Stimulated activated CD4-positive, alpha-beta T cell treated with anti-CD3 and anti-CD28 coated beads, Interleukin-15, amount 100 ng/mL, for 24 hours (primary cell): ENCODE results near the gene AUH.
A peak's percentile ranks its signal among the peaks of the same experiment; 100 is the strongest.

Experiments
- DNase-seq: peaks from one replicate; pipeline ENCODE4 v3.0.0-alpha.2; 2020

AUH gene

DNA sequence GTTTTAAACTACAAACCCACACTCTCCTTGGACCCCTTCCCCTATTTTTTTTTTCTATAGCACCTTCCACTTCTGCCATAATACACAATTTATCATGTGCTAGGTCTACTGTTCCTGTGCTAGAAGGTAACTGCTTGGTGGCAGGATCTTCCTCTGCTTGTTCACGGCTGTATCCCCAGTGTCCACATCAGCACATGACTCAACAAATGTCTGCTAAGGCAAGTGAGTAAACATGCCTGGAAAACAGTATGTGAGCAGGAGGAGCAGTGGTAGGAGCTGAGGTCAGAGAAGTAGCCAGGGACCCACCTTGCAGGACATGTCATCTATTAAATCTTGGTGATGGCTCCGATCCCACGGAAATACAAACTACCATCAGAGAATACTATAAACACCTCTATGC is 79.4 kb downstream of the AUH start:
- DNase-seq = no peak

DNA sequence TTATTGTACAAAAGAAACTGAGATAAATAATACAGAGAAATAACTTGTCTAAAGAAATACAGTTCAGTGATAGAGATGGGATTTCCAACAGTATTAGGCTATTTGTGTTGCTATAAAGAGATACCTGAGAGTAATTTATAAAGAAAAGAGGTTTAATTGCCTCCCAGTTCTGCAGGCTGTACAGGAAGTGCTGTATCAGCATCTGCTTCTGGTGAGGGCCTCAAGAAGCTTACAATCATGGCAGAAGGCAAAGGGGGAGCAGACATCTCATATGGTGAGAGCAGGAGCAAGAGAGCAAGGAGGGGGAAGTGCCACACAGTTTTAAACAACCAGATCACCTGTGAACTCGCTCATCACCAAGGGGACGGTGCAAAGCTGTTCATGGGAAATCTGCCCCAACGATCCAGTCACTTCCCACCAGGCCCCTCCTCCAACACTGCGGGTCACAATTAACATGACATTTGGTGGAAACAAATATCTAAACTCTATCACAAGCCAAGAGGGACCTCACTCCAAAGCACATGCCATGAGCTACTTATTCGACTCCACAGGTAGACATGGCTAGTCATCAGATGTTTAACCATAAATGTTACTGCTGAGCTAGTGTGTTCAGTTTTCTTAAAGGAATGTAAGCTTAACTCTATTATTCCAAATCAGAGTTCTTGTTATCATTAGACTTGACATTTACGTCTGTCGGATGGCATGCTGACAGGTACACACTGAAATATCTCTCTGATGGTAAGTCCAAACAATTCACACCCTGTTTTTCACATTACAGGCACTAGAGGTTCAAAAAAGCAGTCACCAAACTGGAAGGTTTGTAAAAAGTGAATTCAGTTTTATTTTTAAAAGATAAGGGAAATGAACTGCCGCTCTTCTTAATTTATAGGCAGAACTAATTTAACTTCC is 82.2 kb downstream of the AUH start:
- DNase-seq = no peak

DNA sequence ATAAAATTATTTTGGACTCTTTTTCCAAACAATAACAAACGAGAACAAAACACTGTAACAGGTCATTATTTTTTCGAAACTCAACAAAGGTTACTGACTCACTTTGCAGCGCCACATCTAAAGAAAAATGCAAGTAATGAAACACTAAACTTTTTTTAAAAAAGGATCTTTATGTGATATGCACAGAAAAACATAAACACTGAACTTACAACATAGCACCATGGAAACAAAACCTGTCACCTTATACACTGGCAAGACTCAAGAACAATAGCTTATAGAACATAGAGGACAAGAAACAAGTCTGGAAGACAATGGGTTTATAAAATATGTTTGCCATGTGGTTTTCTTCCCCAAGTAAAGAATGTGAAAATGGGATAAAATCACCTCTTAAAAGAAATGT is 85.2 kb downstream of the AUH start:
- no peak for DNase-seq

DNA sequence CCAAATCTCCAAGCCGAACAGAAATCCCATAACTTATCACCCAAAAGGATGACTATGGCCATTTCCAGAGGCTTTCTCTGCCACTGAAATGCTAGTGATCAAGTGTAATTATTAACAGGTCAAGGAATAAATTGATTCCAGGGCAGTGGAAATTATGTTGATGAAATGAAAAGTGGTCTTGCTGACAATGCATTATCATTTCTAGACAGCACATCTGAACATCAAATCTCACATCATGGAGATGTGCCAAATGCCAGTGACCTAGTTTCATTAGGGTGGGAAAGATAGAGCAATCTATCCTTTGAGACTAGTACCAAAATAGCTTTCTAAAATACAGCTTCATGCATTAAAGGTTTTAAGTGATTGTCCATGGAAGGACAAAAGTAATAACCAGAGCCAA is 86.1 kb downstream of the AUH start:
- DNase-seq = no peak

DNA sequence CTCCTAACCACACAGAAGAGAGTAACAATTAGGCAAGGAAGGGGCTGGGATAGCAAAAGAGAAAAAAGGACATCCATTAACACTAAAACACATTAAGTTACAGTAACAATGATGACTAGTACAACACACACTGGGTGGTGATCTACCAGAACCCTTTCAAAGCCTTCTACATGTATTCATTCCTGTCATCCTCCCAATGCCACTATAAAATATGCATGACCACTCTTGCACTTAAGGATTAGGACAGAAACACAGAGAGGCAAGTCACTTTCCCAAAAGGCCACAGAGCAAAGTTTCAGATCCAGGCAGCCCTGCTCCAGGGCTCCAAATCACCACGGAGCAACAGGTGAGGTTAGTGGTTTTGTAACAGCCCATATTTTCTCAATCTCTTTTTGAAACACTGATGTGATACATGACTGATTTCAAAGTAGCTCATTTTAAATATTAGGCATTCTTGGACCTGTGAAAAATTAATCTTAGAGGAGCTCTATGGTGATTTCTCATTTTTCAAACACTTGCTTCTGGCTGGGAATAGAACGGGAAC is 86.7 kb downstream of the AUH start:
- no peak for DNase-seq

DNA sequence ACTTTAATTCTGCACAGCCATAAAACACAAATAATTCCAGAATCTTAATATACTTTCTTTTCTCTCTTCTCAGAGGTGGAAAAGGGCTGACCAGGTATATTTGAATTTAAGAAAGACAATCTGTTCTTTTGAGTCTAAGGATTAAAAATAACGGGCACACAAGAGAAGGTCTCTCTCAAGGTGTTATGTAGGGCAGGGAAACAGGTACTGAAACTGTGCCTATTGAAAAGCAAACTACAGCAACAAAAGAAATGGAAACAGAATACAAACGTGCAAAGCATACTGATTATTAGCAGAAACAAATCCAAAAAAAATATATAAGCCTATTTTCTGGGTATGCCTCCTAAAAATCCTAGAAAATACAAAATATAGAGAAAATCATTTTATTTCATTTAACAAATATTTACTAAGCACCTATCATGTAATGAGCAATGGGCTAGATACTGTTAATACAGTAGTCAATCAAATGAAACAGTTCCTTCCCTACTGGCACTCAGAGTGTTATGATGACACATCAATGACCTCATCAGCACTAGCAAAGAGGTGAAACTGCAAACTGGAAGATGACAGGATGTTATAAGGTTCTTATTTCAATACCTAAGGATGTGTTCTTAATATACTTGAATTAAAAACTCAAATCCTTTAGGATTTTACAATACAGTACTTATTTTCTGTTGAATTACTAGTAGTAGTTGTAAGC is 87.7 kb downstream of the AUH start:
- no peak for DNase-seq

DNA sequence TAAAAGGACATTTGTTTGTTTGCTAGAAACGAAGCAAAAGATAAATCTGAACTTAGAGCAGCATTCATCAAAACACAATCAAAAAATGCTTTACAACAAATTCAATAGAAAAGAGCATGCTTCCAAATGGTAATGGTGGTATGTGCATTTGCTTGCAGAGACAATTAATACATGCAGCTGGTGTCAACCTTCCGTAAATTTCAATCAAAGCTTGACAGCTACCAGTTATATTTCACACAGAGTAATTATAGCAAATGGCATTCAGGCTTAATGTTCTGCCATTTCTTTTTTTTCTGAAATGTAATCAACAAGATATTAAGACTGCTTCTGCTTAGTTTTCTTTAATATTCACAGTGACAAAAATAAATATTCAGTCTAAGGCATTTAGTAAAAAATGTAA is 90.6 kb downstream of the AUH start:
- DNase-seq = no peak

DNA sequence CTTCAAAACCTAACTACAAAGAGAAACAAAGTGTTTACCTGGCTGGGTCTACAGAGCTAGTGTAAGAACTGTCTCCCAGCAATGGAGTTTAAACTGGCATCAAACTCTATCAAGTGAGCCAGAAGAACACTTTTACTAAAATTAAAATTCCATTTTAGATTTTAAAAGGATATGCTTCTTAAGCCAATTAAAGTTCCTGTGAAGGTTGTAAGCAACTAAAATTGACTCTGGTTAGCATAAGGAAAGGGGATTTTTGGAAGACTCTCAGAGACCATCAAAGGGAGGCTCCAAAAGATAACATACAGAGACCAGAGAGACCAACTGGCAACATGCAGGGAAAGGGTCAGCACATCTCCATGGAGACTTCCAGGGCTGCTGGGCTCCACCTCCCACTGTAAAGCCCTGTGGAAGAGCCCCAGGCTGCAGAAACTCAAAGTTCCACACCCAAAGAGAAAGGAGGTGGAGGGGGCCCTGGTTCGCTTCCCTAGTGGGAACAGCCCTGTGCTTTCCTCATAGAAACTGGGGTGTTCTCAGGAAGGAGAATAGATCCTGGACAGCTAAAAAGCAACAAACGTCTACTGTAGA is 91.7 kb downstream of the AUH start:
- no peak for DNase-seq

DNA sequence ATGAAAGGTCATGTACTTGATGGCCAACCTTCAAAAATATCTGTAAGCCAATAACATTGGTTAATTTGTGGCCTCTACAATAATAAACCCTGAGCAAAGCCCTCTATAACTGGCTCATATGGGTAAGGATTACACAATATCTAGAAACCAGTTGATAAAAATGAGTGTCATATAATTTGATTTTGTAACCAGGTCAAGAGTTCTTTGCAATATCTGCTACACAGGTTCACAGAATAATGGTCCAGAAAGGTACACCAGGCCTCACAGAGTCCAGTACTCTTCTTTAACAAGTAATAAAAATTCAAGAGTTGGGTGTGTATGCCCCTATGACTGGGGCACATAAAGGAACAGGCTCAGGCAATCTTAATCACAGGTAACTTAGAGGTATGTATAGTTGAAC is 95.3 kb downstream of the AUH start:
- no peak for DNase-seq

DNA sequence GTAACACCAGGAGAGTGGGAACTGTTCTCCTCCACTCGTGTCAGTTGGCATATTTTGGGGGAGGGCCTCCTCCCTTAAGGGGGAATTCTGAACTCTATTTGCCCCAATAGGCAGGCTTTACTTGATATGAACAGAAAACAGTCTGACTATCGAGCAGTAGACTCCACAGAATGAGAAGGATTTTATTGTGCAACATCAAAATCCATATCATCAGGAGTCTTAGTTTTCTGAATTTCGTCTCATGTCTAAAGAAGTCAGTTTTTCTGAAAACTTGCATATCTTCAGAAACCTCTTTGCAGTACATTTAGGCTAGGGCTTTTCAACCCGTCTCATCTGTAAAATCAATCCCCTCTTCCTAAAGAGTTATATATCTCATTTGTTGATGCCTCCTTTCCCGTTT is 96.2 kb downstream of the AUH start:
- DNase-seq = no peak

DNA sequence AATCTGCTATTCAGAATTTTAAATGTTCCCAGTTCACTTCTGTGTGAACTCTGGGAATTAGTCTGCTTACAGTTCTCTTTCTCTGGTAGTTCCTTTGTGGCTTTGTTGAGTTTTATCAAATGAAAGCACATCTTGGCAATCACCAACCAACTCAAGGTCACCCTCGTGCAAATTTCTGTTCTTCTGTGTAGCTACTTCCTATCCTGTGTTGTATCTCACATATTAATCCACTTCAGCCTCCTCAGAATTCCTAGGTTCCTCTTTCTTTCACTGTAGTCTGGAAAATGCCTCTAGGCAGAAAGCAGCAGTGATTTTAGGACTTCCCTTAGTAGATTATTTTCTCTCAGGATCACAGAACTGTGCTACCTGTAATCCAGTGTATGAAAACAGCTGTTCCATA is 100.3 kb downstream of the AUH start:
- DNase-seq = no peak

DNA sequence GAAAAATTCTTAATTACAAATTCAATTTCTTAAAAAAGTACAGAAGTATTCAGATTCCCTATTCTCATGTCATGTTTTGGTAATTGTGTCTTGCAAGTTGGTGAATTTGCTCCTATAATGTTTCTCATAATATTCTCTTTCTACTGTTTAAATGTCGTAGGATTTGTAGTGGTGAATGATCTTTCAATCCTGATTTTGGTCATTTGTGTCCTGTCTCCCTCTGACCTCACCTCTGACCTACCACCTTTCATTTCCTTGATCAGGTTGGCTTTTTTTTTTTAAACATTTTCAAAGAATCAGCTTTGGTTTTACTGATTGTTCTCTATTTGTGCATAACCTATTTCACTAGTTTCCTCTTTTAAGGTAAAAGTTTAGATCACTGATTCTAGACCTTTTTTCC is 102.6 kb downstream of the AUH start:
- DNase-seq = no peak

DNA sequence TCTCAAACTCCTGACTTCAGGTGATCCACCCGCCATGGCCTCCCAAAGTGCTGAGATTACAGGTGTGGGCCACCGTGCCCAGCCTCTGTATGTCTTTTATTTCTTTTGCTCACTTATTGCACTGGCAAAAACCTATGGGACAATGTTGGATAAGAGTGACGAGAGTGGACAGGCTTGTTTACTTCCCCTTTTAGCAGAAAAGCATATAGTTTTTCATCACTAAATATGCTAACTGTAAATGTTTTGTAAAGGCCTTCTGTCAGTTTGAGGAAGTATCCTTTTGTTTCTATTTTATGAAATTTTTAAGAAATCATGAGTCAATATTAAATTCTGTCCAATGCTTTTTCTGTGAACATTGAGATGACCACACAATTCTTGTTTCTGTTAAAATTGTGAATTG is 103.3 kb downstream of the AUH start:
- no peak for DNase-seq

DNA sequence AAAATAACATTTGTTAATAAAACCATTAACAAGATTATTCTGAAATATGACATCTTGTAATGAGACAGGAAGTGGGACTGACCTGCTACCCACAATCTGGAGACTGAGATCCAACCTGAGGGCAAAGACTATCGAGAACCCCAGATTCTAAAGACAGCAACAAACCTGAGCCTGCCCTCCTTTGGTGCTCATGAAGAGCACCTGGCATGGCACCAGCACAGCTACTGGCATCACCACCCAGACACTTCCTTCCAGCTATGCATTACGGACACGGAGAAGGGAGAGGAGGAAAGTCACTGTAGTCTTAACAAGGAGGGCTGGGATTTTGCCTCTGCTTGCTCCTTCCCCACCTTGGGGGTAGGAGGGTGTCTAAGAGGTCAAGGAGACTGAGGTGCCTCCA is 105.5 kb downstream of the AUH start:
- DNase-seq = no peak

DNA sequence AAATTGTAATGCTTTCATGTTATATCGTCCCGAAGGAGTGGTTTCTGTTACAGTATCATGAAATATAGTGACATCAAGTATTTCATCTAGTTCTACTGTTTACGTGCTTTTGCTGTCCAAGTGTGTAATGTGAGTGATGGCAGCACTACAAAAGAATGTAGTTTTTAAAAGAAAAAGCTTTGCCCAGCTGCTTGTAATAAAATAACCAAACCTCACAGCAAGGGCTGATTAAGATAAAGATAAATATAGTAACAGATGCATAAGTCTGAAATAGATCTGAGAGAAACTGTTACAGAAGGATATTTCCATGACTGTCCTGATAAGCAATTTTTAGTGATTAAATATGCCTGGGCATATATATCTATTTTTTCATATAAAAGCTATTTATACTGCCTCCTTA is 106.4 kb downstream of the AUH start:
- DNase-seq = no peak

DNA sequence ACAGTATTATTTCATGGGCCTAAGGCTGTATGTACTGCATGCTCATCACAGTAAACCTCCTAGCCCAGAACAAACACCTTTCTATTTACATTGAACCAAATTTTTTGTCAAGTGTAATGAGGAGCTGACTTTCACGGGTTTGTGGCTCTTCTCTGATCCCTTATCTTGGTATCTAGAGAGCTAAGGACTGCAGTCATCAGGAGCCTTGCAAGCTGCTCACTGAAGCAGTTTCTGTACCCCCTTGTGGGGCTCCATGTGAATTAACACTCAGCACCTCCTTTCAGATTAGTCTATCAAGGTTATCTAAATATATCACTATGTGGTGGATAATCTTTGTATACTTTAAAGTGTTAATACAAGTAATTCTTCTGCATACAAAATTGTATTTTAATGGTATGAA is 108.2 kb downstream of the AUH start:
- peak; percentile 38 for DNase-seq

DNA sequence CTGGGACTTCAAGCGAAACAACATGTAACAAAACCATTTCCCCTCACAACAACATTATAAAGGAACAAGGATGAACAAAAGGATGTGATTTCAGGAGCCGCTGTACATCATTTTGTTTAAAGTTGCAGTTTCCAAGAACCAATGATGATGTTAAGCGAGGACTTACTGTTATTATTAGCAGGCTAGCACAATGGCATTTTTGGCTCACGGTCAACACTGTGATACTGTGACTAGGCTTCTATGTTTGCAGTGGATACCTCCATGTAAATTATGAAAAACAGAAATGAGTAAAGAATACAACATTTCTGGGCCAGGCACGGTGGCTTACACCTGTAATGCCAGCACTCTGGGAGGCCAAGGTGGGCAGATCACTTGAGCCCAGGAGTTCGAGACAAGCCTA is 113.0 kb downstream of the AUH start:
- no peak for DNase-seq

DNA sequence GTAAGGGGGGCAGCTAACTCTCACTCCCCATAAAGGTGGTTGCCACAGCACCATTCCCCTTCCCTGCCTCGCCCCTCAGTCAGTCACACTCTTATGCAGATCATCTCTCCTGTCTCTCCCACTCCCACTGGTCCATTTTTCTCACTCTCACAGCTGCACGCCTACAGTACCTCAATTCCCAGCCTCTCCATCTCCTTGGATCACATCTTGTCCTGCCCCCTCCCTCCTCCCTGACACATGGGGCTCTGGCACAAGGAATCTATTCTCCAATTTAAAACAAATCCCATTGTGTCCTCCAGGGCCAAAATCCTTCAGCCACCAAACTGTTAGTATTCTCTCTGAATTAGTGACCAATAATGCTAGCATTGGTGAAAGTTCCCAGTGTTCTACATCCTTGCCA is 114.4 kb downstream of the AUH start:
- DNase-seq = no peak

DNA sequence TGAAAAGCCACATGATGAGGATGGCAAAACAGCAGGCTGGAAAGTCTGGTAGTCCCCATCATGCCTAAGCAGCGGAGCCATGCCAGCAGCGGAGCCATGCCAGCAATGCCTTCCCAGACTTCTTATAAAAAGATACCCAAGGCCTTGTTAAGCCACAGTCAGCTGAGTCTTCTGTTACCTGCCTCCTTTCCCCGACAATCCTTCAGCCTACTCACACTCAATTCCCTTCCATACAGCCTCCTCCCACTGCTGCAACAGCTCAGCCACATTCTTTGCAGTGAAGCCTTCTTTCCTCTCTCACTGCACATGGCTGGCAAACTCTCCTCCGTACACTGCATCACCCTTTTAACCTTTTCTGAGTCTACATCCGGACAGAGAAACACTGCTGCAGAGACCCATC is 114.9 kb downstream of the AUH start:
- no peak for DNase-seq

DNA sequence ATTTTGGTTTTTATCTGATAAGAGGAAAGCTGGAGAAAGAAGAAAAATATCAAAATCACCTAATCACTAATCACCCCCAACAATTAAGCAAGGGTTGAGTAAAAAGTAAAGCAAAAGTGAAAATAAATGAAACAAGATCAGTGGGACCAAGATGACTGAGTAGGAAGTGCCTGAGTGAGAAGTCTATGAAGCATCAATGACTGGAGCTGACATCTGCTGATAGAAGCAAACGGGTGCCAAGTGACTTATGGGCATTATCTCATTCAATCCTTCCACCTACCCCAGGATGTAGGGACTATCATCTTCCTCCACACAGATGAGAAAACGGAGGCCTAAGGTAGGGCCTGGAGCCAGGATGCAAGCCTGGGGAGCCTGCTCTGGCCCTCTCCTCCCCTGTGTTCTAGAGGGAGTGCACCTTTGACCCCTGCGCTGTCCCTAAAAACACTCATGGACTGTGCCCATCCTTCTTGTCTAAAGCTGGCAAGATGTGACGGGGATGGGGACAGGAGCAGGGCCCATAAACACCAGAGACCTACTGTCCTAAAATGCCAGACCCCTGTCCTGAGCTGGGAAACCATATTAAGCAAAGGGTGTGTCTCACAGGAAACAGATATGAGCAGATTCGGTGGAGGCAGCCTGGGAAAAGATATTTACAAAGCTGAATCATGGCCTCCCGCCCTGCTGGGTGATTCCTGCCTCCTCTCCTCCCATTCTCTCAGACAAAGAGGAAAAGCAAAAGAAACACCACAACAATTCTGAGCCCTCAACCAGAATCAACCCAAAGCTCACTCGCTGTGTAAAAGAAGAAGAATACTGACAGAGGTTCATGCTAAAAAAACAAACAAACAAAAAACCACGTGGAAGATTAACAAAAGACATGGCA is 116.0 kb downstream of the AUH start:
- peak; percentile 14 for DNase-seq

DNA sequence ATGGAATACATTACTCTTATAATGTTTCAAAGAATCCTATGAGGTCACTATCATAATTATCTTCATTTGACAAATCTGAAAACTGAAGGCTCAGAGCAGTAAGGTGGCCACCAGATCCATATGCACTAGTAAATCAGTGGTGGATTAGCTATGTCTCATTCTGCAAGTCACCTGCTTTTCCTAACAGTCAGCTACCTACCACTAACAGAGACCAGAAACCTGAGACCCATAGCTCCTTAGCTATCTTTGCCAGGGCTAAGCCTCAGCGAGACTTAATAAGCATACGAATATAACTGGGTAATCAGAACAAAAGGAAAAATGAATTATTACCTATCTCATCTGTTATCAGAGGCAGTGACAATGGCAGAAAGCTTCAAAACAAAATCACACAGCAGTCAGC is 118.7 kb downstream of the AUH start:
- DNase-seq = no peak

DNA sequence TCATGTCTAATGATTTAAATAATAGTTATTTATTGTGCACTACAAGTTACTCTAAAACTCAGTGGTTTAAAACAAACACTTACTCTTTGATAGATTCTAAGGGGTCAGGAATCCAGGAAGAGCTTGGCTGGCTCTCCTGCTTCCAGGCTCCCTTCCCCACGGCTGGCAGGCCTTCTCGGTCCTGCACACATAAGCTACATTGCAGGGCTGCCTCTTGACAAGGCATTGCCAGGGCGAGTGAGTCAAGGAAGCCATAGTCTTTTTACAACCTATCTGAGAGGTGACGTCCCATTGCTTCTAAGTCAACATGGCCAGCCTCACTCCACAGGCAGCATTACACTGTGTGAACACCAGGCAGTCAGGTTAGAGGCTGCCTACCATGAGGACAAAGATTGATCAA is 119.8 kb downstream of the AUH start:
- DNase-seq = no peak

DNA sequence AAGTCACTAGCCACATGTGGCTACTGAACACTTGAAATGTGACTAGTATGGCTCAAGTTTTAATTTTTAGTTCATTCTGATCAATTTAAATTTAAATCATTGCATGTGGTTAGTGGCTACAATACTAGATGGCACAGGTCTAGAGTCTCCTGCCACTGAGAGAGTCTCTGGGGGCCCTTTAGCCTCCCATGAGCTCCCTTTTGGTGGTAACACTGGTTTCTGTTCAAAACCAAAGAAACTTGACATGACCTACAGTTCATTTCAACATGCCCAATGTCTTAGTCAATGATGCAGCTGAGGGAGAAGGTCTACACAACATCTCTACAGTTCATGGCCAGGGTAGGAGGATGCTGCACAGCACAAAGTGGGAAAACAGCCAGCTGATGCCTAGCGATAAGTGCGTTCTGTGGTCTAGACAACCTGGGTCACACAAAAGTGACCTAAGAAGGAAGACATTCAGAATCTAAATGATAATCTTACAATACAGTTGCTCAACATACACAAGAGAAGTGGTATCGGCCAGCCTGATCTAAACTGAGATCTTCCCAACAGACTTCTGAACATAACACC is 121.0 kb downstream of the AUH start:
- DNase-seq = no peak
